ENCODE results near the gene GNAI1.

DNA sequence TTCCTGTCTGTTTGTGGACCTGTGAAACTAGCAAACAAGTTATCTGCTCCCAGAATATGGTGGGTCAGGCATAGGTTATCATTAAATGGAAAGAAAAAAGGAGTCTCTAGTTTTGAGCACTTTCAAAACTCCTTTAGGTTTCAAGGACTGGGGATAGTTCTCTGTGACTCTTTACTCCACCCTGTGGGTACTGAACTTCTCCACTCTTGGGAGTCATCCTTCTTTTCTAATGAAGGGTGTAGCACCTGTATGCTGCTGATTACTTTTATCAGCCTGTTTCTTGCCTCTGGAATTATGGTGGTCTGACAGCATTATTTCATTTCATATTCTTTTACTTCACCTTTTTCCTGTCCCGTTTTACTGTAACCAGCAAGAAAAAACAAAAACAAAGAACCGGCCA lies 6.7 kb downstream of the GNAI1 start:
- TF ChIP-seq, protein P1, sequence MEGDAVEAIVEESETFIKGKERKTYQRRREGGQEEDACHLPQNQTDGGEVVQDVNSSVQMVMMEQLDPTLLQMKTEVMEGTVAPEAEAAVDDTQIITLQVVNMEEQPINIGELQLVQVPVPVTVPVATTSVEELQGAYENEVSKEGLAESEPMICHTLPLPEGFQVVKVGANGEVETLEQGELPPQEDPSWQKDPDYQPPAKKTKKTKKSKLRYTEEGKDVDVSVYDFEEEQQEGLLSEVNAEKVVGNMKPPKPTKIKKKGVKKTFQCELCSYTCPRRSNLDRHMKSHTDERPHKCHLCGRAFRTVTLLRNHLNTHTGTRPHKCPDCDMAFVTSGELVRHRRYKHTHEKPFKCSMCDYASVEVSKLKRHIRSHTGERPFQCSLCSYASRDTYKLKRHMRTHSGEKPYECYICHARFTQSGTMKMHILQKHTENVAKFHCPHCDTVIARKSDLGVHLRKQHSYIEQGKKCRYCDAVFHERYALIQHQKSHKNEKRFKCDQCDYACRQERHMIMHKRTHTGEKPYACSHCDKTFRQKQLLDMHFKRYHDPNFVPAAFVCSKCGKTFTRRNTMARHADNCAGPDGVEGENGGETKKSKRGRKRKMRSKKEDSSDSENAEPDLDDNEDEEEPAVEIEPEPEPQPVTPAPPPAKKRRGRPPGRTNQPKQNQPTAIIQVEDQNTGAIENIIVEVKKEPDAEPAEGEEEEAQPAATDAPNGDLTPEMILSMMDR (IDR thresholded peaks at IDR 0.05; ENCODE audit: poor library complexity) = no peak
- TF ChIP-seq EZH2 (IDR thresholded peaks at IDR 0.05; ENCODE audit: borderline replicate concordance) (no peak), EZH2phosphoT487 (IDR thresholded peaks at IDR 0.05; ENCODE audit: low read depth, severe bottlenecking, unreplicated experiment) (no peak)

Data from hepatocyte (in vitro differentiated cells).